ENCODE results near the gene GSTP1.
A peak's percentile ranks its signal among the peaks of the same experiment; 100 is the strongest.
"Not testable (repeated sequence)": the region's sequence is repeated elsewhere in the genome, so short reads cannot be mapped to it uniquely, and the experiment has no call there.

Gene GSTP1

GRCh38 chr11:67563705-67564114 lies 19.9 kb upstream of the GSTP1 start:
- DNase-seq = peak; percentile 92

GRCh38 chr11:67564230-67564629 lies 19.4 kb upstream of the GSTP1 start:
- DNase-seq = no peak

GRCh38 chr11:67571443-67571842 lies 12.2 kb upstream of the GSTP1 start:
- no peak for DNase-seq

GRCh38 chr11:67572305-67572704 lies 11.3 kb upstream of the GSTP1 start:
- no peak for DNase-seq

- peak; percentile 28 for DNase-seq
These were observed 10.7 kb upstream of the GSTP1 start for GRCh38 chr11:67572747-67573419.

GRCh38 chr11:67574938-67575337 lies 8.7 kb upstream of the GSTP1 start:
- no peak for DNase-seq

GRCh38 chr11:67576735-67577475 lies 6.7 kb upstream of the GSTP1 start:
- DNase-seq = no peak

- DNase-seq = no peak
These were observed 5.7 kb upstream of the GSTP1 start for GRCh38 chr11:67577951-67578350.

- DNase-seq = no peak
These were observed 2.1 kb upstream of the GSTP1 start for GRCh38 chr11:67581469-67581868.

GRCh38 chr11:67582011-67582410 lies 1.6 kb upstream of the GSTP1 start:
- no peak for DNase-seq

GRCh38 chr11:67584205-67584880 lies 731 bp downstream of the GSTP1 start:
- peak; percentile 55 for DNase-seq

- no peak for DNase-seq
These were observed 1.6 kb downstream of the GSTP1 start for GRCh38 chr11:67584881-67585873.

GRCh38 chr11:67585911-67586310 lies 2.3 kb downstream of the GSTP1 start:
- DNase-seq = no peak

- no peak for DNase-seq
These were observed 3.1 kb downstream of the GSTP1 start for GRCh38 chr11:67586568-67587250.

GRCh38 chr11:67588136-67588503 lies 4.5 kb downstream of the GSTP1 start:
- no peak for DNase-seq

- not testable (repeated sequence) for DNase-seq
These were observed 5.3 kb downstream of the GSTP1 start for GRCh38 chr11:67588899-67589415.

- no peak for DNase-seq
These were observed 9.4 kb downstream of the GSTP1 start for GRCh38 chr11:67592880-67593564.

- DNase-seq = no peak
These were observed 9.9 kb downstream of the GSTP1 start for GRCh38 chr11:67593565-67593905.

- no peak for DNase-seq
These were observed 10.9 kb downstream of the GSTP1 start for GRCh38 chr11:67594480-67594879.

- no peak for DNase-seq
These were observed 13.2 kb downstream of the GSTP1 start for GRCh38 chr11:67596753-67597300.

- DNase-seq = not testable (repeated sequence)
These were observed 13.8 kb downstream of the GSTP1 start for GRCh38 chr11:67597458-67597857.
